Fibroblast of skin of back (primary cell): Measurements from ENCODE around the gene YDJC. TPM values are rescaled to one million over a fixed set of nuclear protein-coding genes. Genes with fewer than 3 reads are reported as not detected.
"Not testable (repeated sequence)": the region's sequence is repeated elsewhere in the genome, so short reads cannot be mapped to it uniquely, and the experiment has no call there.

Experiments used
- DNase-seq: peaks from one replicate; pipeline ENCODE4 v3.0.0-alpha.2; 2013
- polyA plus RNA-seq, 2 experiments: library from polyadenylated mRNA; unstranded; fragments of 120-200 nt; gene quantifications; one replicate each; pipeline ENCODE4 v1.2.1, GENCODE V29; 2013; ENCODE audit not compliant: insufficient read length in 2 of 2

YDJC gene
- polyA plus RNA-seq (2013, experiment 1 of 2; ENCODE audit: insufficient read length), result 18.7 TPM
- 9.2 TPM for polyA plus RNA-seq (2013, experiment 2 of 2; ENCODE audit: insufficient read length)

GRCh38 chr22:21629255-21630149 lies at the start of gene YDJC:
TSS of gene YDJC (minus strand) at chr22:21630022. CDS start at chr22:21630014, 8 bp downstream.
- peak; percentile 87 for DNase-seq

- no peak for DNase-seq
Measured at GRCh38 chr22:21679383-21679782, 49.6 kb upstream of the YDJC start.

- not testable (repeated sequence) for DNase-seq
Measured at GRCh38 chr22:21678842-21679241, 49.0 kb upstream of the YDJC start.

- DNase-seq, result no peak
Measured at GRCh38 chr22:21677606-21678443, 48.0 kb upstream of the YDJC start.

GRCh38 chr22:21674638-21675245 lies 44.9 kb upstream of the YDJC start:
- DNase-seq, result no peak

GRCh38 chr22:21673534-21674321 lies 43.9 kb upstream of the YDJC start:
- no peak for DNase-seq

GRCh38 chr22:21672107-21672629 lies 42.3 kb upstream of the YDJC start:
- no peak for DNase-seq

- DNase-seq, result no peak
Measured at GRCh38 chr22:21669026-21669425, 39.2 kb upstream of the YDJC start.

- DNase-seq, result no peak
Measured at GRCh38 chr22:21666786-21667185, 37.0 kb upstream of the YDJC start.

- no peak for DNase-seq
Measured at GRCh38 chr22:21665047-21665851, 35.4 kb upstream of the YDJC start.

- no peak for DNase-seq
Measured at GRCh38 chr22:21663738-21664137, 33.9 kb upstream of the YDJC start.

GRCh38 chr22:21661991-21662390 lies 32.2 kb upstream of the YDJC start:
- no peak for DNase-seq

- DNase-seq, result no peak
Measured at GRCh38 chr22:21660904-21661303, 31.1 kb upstream of the YDJC start.

- DNase-seq, result no peak
Measured at GRCh38 chr22:21659864-21660525, 30.2 kb upstream of the YDJC start.

- peak; percentile 52 for DNase-seq
Measured at GRCh38 chr22:21657360-21658032, 27.7 kb upstream of the YDJC start.

- DNase-seq, result no peak
Measured at GRCh38 chr22:21657020-21657359, 27.2 kb upstream of the YDJC start.

GRCh38 chr22:21652547-21653545 lies 23.0 kb upstream of the YDJC start:
- no peak for DNase-seq

- DNase-seq, result peak; percentile 90
Measured at GRCh38 chr22:21652010-21652546, 22.3 kb upstream of the YDJC start.
